ENCODE measurements around the gene PCDHA9.
"Not testable (repeated sequence)": the region's sequence is repeated elsewhere in the genome, so short reads cannot be mapped to it uniquely, and the experiment has no call there.

PCDHA9 gene

DNA sequence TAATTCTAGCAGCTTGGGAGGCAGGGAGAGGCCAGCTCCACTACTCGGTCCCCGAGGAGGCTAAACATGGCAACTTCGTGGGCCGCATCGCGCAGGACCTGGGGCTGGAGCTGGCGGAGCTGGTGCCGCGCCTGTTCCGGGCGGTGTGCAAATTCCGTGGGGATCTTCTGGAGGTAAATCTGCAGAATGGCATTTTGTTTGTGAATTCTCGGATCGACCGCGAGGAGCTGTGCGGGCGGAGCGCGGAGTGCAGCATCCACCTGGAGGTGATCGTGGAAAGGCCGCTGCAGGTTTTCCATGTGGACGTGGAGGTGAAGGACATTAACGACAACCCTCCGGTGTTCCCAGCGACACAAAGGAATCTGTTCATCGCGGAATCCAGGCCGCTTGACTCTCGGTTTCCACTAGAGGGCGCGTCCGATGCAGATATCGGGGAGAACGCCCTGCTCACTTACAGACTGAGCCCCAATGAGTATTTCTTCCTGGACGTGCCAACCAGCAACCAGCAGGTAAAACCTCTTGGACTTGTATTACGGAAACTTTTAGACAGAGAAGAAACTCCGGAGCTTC lies 13.7 kb upstream of the PCDHA9 start:
- not testable (repeated sequence) for DNase-seq

DNA sequence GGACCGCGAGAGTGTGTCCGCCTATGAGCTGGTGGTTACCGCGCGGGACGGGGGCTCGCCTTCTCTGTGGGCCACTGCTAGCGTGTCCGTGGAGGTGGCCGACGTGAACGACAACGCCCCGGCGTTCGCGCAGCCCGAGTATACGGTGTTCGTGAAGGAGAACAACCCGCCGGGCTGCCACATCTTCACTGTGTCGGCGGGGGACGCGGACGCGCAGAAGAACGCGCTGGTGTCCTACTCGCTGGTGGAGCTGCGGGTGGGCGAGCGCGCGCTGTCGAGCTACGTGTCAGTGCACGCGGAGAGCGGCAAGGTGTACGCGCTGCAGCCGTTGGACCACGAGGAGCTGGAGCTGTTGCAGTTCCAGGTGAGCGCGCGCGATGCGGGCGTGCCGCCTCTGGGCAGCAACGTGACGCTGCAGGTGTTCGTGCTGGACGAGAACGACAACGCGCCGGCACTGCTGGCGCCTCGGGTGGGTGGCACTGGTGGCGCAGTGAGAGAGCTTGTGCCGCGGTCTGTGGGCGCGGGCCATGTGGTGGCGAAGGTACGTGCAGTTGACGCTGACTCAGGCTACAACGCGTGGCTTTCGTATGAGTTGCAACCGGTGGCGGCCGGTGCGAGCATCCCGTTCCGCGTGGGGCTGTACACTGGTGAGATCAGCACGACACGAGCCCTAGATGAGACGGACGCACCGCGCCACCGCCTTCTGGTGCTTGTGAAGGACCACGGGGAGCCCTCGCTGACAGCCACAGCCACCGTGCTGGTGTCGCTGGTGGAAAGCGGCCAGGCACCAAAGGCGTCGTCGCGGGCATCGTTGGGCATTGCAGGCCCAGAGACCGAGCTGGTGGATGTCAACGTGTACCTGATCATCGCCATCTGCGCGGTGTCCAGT lies 12.3 kb upstream of the PCDHA9 start:
- DNase-seq, result no peak

DNA sequence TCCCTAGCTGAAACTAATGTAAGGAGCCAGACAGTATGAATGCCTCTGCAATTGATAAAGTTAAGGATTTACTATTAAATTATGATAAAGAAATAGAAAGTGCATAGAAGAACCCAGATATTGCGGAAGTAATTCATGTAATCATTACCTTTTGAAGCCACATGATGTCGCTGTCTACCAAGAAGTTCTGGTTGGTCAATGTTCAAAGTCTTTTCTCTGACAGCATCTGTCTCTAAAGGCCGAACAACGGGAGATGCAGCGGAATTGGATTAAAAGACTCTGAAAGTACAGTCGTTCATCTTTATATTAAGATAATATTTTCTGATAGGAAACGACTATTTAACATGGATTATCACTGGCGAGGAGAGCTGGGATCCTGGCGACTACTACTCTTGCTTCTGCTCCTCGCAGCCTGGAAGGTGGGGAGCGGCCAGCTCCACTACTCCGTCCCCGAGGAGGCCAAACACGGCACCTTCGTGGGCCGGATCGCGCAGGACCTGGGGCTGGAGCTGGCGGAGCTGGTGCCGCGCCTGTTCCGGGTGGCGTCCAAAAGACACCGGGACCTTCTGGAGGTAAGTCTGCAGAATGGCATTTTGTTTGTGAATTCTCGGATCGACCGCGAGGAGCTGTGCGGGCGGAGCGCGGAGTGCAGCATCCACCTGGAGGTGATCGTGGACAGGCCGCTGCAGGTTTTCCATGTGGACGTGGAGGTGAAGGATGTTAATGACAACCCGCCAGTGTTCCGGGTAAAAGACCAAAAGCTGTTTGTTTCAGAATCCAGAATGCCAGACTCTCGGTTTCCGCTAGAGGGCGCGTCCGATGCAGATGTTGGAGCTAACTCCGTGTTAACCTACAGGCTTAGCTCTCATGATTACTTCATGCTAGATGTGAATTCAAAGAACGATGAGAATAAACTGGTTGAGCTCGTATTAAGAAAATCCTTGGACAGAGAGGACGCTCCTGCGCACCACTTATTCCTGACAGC lies 6.9 kb upstream of the PCDHA9 start, which contains the start of gene PCDHA8:
Gene PCDHA8, plus strand, starts transcription at position 210 of the 985 bp plus-strand sequence. Its CDS starts 135 bp downstream, at position 345.
- no peak for DNase-seq

DNA sequence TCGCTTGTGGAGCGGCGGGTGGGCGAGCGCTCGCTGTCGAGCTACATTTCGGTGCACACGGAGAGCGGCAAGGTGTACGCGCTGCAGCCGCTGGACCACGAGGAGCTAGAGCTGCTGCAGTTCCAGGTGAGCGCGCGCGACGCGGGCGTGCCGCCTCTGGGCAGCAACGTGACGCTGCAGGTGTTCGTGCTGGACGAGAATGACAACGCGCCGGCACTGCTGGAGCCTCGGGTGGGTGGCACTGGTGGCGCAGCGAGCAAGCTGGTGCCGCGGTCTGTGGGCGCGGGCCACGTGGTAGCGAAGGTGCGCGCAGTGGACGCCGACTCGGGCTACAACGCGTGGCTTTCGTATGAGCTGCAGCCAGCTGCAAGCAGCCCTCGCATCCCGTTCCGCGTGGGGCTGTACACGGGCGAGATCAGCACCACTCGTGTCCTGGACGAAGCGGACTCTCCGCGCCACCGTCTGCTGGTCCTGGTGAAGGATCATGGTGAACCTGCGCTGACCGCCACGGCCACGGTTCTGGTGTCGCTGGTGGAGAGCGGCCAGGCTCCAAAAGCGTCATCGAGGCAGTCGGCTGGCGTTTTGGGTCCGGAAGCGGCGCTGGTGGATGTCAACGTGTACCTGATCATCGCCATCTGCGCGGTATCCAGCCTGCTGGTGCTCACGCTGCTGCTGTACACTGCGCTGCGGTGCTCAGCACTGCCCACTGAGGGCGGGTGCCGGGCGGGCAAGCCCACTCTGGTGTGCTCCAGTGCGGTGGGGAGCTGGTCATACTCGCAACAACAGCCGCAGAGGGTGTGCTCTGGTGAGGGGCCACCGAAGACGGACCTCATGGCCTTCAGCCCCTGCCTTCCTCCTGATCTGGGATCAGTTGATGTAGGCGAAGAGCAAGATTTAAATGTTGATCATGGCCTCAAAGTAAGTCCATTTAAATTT lies 5.1 kb upstream of the PCDHA9 start:
- no peak for DNase-seq

DNA sequence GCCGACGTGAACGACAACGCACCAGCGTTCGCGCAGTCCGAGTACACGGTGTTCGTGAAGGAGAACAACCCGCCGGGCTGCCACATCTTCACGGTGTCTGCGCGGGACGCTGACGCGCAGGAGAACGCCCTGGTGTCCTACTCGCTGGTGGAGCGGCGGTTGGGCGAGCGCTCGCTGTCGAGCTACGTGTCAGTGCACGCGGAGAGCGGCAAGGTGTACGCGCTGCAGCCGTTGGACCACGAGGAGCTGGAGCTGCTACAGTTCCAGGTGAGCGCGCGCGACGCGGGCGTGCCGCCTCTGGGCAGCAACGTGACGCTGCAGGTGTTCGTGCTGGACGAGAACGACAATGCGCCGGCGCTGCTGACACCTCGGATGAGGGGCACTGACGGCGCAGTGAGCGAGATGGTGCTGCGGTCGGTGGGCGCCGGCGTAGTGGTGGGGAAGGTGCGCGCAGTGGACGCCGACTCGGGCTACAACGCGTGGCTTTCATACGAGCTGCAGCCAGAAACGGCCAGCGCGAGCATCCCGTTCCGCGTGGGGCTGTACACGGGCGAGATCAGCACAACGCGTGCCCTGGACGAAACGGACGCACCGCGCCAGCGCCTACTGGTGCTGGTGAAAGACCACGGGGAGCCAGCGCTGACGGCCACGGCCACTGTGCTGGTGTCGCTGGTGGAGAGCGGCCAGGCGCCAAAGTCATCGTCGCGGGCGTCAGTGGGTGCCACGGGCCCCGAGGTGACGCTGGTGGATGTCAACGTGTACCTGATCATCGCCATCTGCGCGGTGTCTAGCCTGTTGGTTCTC lies 1.9 kb downstream of the PCDHA9 start:
- DNase-seq, result not testable (repeated sequence)

DNA sequence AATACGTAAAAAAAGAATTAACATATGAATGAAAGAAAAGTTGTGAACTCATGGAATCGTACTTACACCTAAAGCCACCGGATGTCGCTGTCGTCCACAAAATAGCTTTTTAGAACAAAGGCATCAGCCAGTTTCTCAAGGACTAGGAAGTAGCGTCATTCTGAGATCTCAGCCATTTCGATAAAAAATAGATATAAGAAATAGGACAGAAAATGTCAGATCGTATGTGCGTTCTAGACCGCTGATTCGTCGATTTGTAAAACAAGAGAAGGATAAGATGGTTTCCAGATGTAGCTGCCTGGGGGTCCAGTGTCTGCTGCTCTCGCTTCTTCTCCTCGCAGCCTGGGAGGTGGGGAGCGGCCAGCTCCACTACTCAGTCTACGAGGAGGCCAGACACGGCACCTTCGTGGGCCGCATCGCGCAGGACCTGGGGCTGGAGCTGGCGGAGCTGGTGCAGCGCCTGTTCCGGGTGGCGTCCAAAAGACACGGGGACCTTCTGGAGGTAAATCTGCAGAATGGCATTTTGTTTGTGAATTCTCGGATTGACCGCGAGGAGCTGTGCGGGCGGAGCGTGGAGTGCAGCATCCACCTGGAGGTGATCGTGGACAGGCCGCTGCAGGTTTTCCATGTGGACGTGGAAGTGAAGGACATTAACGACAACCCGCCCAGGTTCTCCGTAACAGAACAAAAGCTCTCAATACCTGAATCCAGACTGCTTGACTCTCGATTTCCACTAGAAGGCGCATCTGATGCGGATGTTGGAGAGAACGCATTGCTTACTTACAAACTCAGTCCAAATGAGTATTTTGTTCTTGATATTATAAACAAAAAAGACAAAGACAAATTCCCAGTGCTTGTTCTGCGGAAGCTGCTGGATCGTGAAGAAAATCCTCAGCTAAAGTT lies 7.8 kb downstream of the PCDHA9 start, which contains the start of gene PCDHA10:
Gene PCDHA10, plus strand, starts transcription at position 126 of the 903 bp plus-strand sequence. Its CDS starts 152 bp downstream, at position 278.
- no peak for DNase-seq

DNA sequence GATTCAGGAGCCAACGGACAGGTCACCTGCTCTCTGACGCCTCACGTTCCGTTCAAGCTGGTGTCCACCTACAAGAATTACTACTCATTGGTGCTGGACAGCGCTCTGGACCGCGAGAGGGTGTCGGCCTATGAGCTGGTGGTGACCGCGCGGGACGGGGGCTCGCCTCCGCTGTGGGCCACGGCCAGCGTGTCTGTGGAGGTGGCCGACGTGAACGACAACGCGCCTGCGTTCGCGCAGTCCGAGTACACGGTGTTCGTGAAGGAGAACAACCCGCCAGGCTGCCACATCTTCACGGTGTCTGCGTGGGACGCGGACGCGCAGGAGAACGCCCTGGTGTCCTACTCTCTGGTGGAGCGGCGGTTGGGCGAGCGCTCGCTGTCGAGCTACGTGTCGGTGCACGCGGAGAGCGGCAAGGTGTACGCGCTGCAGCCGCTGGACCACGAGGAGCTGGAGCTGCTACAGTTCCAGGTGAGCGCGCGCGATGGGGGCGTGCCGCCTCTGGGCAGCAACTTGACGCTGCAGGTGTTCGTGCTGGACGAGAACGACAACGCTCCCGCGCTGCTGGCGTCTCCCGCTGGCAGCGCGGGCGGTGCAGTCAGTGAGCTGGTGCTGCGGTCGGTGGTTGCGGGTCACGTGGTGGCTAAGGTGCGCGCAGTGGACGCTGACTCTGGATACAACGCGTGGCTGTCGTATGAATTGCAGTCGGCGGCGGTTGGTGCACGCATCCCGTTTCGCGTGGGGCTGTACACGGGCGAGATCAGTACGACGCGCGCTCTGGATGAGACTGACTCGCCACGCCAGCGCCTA lies 9.2 kb downstream of the PCDHA9 start:
- no peak for DNase-seq

DNA sequence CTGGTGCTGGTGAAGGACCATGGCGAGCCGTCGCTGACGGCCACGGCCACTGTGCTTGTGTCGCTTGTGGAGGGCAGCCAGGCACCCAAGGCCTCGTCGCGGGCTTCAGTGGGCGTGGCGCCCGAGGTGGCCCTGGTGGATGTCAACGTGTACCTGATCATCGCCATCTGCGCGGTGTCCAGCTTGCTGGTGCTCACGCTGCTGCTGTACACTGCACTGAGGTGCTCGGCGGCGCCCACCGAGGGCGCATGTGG lies 9.7 kb downstream of the PCDHA9 start:
- DNase-seq, result no peak

DNA sequence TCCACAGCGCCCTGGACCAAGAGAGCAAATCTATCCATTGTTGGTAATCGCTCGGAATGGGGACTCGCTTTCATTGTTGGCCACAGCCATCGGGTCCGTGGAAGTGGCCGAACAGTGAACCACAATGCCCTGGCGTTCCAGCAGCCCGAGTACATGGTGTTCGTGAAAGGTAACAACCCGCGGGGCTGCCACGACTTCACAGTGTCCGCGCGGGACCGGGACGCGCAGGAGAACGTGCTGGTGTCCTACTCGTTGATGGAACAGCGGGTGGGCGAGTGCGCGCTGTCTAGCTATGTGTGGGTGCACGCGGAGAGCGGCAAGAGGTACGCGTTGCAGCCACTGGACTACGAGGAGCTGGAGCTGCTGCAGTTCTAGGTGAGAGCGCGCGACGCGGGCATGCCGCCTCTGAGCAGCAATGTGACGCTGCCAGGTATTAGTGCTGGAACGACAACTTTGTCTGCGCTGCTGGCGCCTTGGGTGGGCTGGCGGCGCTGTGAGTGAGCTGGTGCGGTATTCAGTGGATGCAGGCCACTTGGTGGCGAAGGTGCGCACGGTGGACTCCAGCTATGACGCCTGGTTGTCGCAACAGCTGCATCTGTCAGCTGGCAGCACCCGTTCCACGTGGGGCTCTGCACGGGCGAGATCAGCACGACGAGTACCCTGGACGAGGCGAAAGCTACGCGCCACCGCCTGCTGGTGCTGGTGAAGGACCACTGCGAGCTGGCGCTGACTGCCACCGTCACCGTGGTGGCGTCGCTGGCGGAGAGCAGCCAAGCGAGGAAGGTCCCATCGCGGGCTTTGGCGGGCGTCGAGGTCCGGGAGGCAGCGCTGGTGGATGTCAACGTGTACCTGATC lies 14.5 kb downstream of the PCDHA9 start:
- DNase-seq, result no peak

DNA sequence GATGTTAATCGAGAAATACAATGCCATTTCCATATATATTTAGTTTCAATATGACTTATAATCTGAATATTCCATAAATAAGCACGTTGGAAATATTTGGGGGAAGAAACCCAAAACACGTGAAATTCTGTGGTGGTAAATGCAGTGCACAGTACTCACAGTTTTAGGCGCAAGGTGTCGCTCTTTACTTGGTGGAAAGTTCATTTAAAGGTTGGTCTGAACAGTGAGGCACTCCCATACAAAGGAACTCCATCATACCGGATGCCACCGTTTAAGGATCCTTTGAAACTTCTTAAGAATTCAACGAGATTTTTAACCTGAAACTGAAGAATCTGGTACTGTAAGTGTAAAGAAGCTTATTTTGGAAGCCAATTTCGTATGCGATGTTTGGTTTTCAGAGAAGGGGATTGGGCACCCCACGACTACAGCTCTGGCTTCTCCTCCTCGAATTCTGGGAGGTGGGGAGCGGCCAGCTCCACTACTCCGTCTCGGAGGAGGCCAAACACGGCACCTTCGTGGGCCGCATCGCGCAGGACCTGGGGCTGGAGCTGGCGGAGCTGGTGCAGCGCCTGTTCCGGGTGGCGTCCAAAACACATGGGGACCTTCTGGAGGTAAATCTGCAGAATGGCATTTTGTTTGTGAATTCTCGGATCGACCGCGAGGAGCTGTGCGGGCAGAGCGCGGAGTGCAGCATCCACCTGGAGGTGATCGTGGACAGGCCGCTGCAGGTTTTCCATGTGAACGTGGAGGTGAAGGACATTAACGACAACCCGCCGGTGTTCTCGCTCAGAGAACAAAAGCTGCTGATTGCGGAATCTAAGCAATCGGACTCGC lies 20.8 kb downstream of the PCDHA9 start, which contains the start of gene PCDHA11:
Gene PCDHA11, plus strand, starts transcription at position 237 of the 834 bp plus-strand sequence. Its CDS starts 147 bp downstream, at position 384.
- DNase-seq, result no peak

DNA sequence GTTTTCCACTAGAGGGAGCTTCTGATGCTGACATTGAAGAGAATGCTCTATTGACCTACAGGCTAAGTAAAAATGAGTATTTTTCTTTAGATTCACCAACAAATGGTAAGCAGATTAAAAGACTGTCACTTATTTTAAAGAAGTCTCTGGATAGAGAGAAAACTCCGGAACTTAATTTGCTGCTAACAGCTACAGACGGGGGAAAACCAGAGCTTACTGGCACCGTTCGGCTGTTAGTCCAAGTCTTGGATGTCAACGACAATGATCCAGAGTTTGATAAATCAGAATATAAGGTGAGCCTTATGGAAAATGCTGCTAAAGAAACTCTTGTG lies 21.3 kb downstream of the PCDHA9 start:
- DNase-seq, result no peak

DNA sequence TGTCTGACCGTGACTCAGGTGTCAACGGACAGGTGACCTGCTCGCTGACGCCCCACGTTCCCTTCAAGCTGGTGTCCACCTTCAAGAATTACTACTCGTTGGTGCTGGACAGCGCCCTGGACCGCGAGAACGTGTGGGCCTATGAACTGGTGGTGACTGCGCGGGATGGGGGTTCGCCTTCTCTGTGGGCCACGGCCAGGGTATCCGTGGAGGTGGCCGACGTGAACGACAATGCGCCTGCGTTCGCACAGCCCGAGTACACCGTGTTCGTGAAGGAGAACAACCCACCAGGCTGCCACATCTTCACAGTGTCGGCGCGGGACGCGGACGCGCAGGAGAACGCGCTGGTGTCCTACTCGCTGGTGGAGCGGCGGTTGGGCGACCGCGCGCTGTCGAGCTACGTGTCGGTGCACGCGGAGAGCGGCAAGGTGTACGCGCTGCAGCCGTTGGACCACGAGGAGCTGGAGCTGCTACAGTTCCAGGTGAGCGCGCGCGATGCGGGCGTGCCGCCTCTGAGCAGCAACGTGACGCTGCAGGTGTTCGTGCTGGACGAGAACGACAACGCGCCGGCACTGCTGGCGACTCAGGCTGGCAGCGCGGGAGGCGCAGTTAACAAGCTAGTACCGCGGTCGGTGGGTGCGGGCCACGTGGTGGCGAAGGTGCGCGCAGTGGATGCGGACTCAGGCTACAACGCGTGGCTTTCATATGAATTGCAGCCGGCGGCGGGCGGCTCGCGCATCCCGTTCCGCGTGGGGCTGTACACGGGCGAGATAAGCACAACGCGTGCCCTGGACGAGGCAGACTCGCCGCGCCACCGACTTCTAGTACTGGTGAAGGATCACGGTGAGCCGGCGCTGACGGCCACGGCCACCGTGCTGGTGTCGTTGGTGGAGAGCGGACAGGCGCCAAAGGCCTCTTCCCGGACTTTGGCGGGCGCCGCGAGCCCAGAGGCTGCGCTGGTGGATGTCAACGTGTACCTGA lies 22.3 kb downstream of the PCDHA9 start:
- no peak for DNase-seq

DNA sequence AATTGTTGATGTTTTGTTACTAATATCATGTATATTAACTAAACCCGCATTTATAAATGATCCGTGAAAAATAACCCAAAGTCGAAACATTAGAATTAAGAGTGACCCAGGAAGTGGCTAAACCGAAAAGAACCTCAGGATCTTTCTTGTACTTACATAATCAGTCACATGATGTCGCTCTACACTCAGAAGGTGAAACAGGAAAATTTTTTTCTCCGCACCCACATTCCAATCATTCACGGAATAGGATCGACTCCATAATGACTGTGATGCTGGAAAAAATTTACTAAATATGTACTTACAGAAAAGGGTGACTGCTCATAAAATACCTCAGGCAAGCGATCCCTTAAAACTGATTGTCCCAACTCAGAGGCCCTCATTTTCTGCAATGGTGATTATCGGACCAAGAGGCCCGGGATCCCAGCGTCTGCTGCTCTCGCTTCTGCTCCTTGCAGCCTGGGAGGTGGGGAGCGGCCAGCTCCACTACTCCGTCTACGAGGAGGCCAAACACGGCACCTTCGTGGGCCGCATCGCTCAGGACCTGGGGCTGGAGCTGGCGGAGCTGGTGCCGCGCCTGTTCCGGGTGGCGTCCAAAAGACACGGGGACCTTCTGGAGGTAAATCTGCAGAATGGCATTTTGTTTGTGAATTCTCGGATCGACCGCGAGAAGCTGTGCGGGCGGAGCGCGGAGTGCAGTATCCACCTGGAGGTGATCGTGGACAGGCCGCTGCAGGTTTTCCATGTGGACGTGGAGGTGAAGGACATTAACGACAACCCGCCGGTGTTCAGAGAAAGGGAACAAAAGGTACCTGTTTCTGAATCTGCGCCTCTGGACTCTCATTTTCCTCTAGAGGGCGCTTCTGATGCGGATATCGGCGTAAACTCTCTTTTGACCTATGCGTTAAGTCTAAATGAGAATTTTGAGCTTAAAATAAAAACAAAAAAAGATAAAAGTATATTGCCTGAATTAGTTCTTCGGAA lies 27.2 kb downstream of the PCDHA9 start, which contains the start of gene PCDHA12:
Gene PCDHA12, plus strand, starts transcription at position 224 of the 981 bp plus-strand sequence. Its CDS starts 165 bp downstream, at position 389.
- DNase-seq, result no peak

DNA sequence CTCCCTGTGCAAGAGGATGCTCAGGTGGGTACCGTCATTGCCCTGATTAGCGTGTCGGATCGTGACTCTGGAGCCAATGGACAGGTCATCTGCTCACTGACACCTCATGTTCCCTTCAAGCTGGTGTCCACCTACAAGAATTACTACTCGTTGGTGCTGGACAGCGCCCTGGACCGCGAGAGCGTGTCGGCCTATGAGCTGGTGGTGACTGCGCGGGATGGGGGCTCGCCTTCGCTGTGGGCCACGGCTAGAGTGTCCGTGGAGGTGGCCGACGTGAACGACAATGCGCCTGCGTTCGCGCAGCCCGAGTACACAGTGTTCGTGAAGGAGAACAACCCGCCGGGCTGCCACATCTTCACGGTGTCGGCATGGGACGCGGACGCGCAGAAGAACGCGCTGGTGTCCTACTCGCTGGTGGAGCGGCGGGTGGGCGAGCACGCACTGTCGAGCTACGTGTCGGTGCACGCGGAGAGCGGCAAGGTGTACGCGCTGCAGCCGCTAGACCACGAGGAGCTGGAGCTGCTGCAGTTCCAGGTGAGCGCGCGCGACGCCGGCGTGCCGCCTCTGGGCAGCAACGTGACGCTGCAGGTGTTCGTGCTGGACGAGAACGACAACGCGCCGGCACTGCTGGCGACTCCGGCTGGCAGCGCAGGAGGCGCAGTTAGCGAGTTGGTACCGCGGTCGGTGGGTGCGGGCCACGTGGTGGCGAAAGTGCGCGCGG lies 28.5 kb downstream of the PCDHA9 start:
- DNase-seq, result not testable (repeated sequence)

Measured in CD4-positive, alpha-beta T cell treated with Interferon gamma for 1 hour (primary cell).